ENCODE measurements around the gene COL26A1.

Gene COL26A1

GRCh38 chr7:101580596-101580995 is 217.9 kb downstream of the COL26A1 start:
- Histone ChIP-seq H3K4me3 (ENCODE audit: low read depth in 1 of 2, low read length in 2 of 2) (no peak overlapping the region), H3K9ac (ENCODE audit: low read depth in 1 of 2, low read length in 2 of 2) (no peak overlapping the region), H3K27me3 (ENCODE audit: control insufficient read depth in 1 of 2, insufficient read depth in 2 of 2, low read length in 2 of 2) (no peaks in the 10 kb centered on the region), H3K9me3 (ENCODE audit: control insufficient read depth in 1 of 2, low read length in 2 of 2) (peaks cover 8 to 9% of the 10 kb centered on the region in 2 donors), H3K4me1 (ENCODE audit: control insufficient read depth in 1 of 2, insufficient read depth in 2 of 2, low read length in 2 of 2) (no peaks in the 10 kb centered on the region), H3K27ac (ENCODE audit: low read depth, low read length) (no peak overlapping the region), H3K36me3 (ENCODE audit: control insufficient read depth in 1 of 2, insufficient read depth in 2 of 2, low read length in 2 of 2) (peaks cover 0 to 3% of the 10 kb centered on the region in 2 donors)

GRCh38 chr7:101581891-101582290 is 219.2 kb downstream of the COL26A1 start:
- no peak overlapping the region for H3K4me3 ChIP-seq (ENCODE audit: low read depth in 1 of 2, low read length in 2 of 2)
- peaks cover 5 to 9% of the 10 kb centered on the region in 2 donors for H3K9me3 ChIP-seq (ENCODE audit: control insufficient read depth in 1 of 2, low read length in 2 of 2)
- H3K36me3 ChIP-seq (ENCODE audit: control insufficient read depth in 1 of 2, insufficient read depth in 2 of 2, low read length in 2 of 2) = peaks cover 0 to 3% of the 10 kb centered on the region in 2 donors
- H3K27me3 ChIP-seq (ENCODE audit: control insufficient read depth in 1 of 2, insufficient read depth in 2 of 2, low read length in 2 of 2) = no peaks in the 10 kb centered on the region
- H3K9ac ChIP-seq (ENCODE audit: low read depth in 1 of 2, low read length in 2 of 2) = no peak overlapping the region
- H3K4me1 ChIP-seq (ENCODE audit: control insufficient read depth in 1 of 2, insufficient read depth in 2 of 2, low read length in 2 of 2) = peaks cover 8 to 11% of the 10 kb centered on the region in 2 donors
- H3K27ac ChIP-seq (ENCODE audit: low read depth, low read length) = no peak overlapping the region

GRCh38 chr7:101582971-101583370 is 220.3 kb downstream of the COL26A1 start:
- H3K4me1 ChIP-seq (ENCODE audit: control insufficient read depth in 1 of 2, insufficient read depth in 2 of 2, low read length in 2 of 2) = peaks cover 8 to 11% of the 10 kb centered on the region in 2 donors
- H3K9me3 ChIP-seq (ENCODE audit: control insufficient read depth in 1 of 2, low read length in 2 of 2) = peaks cover 4 to 9% of the 10 kb centered on the region in 2 donors
- no peak overlapping the region for H3K27ac ChIP-seq (ENCODE audit: low read depth, low read length)

GRCh38 chr7:101586078-101586905 is 223.6 kb downstream of the COL26A1 start:
- no peak overlapping the region for H3K27ac ChIP-seq (ENCODE audit: low read depth, low read length)
- H3K27me3 ChIP-seq (ENCODE audit: control insufficient read depth in 1 of 2, insufficient read depth in 2 of 2, low read length in 2 of 2) = no peaks in the 10 kb centered on the region
- peaks cover 4 to 9% of the 10 kb centered on the region in 2 donors for H3K9me3 ChIP-seq (ENCODE audit: control insufficient read depth in 1 of 2, low read length in 2 of 2)
- peaks cover 0 to 3% of the 10 kb centered on the region in 2 donors for H3K36me3 ChIP-seq (ENCODE audit: control insufficient read depth in 1 of 2, insufficient read depth in 2 of 2, low read length in 2 of 2)
- H3K4me1 ChIP-seq (ENCODE audit: control insufficient read depth in 1 of 2, insufficient read depth in 2 of 2, low read length in 2 of 2) = peaks cover 8 to 11% of the 10 kb centered on the region in 2 donors
- H3K4me3 ChIP-seq (ENCODE audit: low read depth in 1 of 2, low read length in 2 of 2) = no peak overlapping the region
- no peak overlapping the region for H3K9ac ChIP-seq (ENCODE audit: low read depth in 1 of 2, low read length in 2 of 2)

More at GRCh38 chr7:101582971-101583370, 220.3 kb downstream of the COL26A1 start:
- no peak overlapping the region for H3K4me3 ChIP-seq (ENCODE audit: low read depth in 1 of 2, low read length in 2 of 2)
- H3K27me3 ChIP-seq (ENCODE audit: control insufficient read depth in 1 of 2, insufficient read depth in 2 of 2, low read length in 2 of 2) = no peaks in the 10 kb centered on the region
- no peak overlapping the region for H3K9ac ChIP-seq (ENCODE audit: low read depth in 1 of 2, low read length in 2 of 2)
- peaks cover 0 to 3% of the 10 kb centered on the region in 2 donors for H3K36me3 ChIP-seq (ENCODE audit: control insufficient read depth in 1 of 2, insufficient read depth in 2 of 2, low read length in 2 of 2)

GRCh38 chr7:101586906-101587677 is 224.4 kb downstream of the COL26A1 start:
- H3K36me3 ChIP-seq (ENCODE audit: control insufficient read depth in 1 of 2, insufficient read depth in 2 of 2, low read length in 2 of 2) = peaks cover 0 to 3% of the 10 kb centered on the region in 2 donors
- no peak overlapping the region for H3K4me3 ChIP-seq (ENCODE audit: low read depth in 1 of 2, low read length in 2 of 2)
- peaks cover 4 to 9% of the 10 kb centered on the region in 2 donors for H3K9me3 ChIP-seq (ENCODE audit: control insufficient read depth in 1 of 2, low read length in 2 of 2)
- no peak overlapping the region for H3K27ac ChIP-seq (ENCODE audit: low read depth, low read length)
- H3K9ac ChIP-seq (ENCODE audit: low read depth in 1 of 2, low read length in 2 of 2) = no peak overlapping the region
- peaks cover 8 to 11% of the 10 kb centered on the region in 2 donors for H3K4me1 ChIP-seq (ENCODE audit: control insufficient read depth in 1 of 2, insufficient read depth in 2 of 2, low read length in 2 of 2)
- no peaks in the 10 kb centered on the region for H3K27me3 ChIP-seq (ENCODE audit: control insufficient read depth in 1 of 2, insufficient read depth in 2 of 2, low read length in 2 of 2)

GRCh38 chr7:101588131-101588935 is 225.7 kb downstream of the COL26A1 start:
- Histone ChIP-seq H3K9ac (ENCODE audit: low read depth in 1 of 2, low read length in 2 of 2) (no peak overlapping the region), H3K4me1 (ENCODE audit: control insufficient read depth in 1 of 2, insufficient read depth in 2 of 2, low read length in 2 of 2) (peaks cover 8 to 11% of the 10 kb centered on the region in 2 donors), H3K4me3 (ENCODE audit: low read depth in 1 of 2, low read length in 2 of 2) (no peak overlapping the region), H3K36me3 (ENCODE audit: control insufficient read depth in 1 of 2, insufficient read depth in 2 of 2, low read length in 2 of 2) (no peaks in the 10 kb centered on the region), H3K27ac (ENCODE audit: low read depth, low read length) (no peak overlapping the region), H3K27me3 (ENCODE audit: control insufficient read depth in 1 of 2, insufficient read depth in 2 of 2, low read length in 2 of 2) (no peaks in the 10 kb centered on the region), H3K9me3 (ENCODE audit: control insufficient read depth in 1 of 2, low read length in 2 of 2) (peaks cover 4 to 5% of the 10 kb centered on the region in 2 donors)

- Histone ChIP-seq H3K4me3 (ENCODE audit: low read depth in 1 of 2, low read length in 2 of 2) (no peak overlapping the region), H3K27ac (ENCODE audit: low read depth, low read length) (no peak overlapping the region), H3K36me3 (ENCODE audit: control insufficient read depth in 1 of 2, insufficient read depth in 2 of 2, low read length in 2 of 2) (no peaks in the 10 kb centered on the region), H3K4me1 (ENCODE audit: control insufficient read depth in 1 of 2, insufficient read depth in 2 of 2, low read length in 2 of 2) (peaks cover 8 to 11% of the 10 kb centered on the region in 2 donors), H3K27me3 (ENCODE audit: control insufficient read depth in 1 of 2, insufficient read depth in 2 of 2, low read length in 2 of 2) (no peaks in the 10 kb centered on the region), H3K9me3 (ENCODE audit: control insufficient read depth in 1 of 2, low read length in 2 of 2) (no peaks in the 10 kb centered on the region), H3K9ac (ENCODE audit: low read depth in 1 of 2, low read length in 2 of 2) (no peak overlapping the region)
These were observed 226.4 kb downstream of the COL26A1 start for GRCh38 chr7:101589052-101589451.

- H3K27ac ChIP-seq (ENCODE audit: low read depth, low read length) = no peak overlapping the region
- peaks cover 8 to 11% of the 10 kb centered on the region in 2 donors for H3K4me1 ChIP-seq (ENCODE audit: control insufficient read depth in 1 of 2, insufficient read depth in 2 of 2, low read length in 2 of 2)
- H3K36me3 ChIP-seq (ENCODE audit: control insufficient read depth in 1 of 2, insufficient read depth in 2 of 2, low read length in 2 of 2) = no peaks in the 10 kb centered on the region
- no peaks in the 10 kb centered on the region for H3K9me3 ChIP-seq (ENCODE audit: control insufficient read depth in 1 of 2, low read length in 2 of 2)
- no peak overlapping the region for H3K4me3 ChIP-seq (ENCODE audit: low read depth in 1 of 2, low read length in 2 of 2)
- no peaks in the 10 kb centered on the region for H3K27me3 ChIP-seq (ENCODE audit: control insufficient read depth in 1 of 2, insufficient read depth in 2 of 2, low read length in 2 of 2)
- no peak overlapping the region for H3K9ac ChIP-seq (ENCODE audit: low read depth in 1 of 2, low read length in 2 of 2)
These were observed 227.4 kb downstream of the COL26A1 start for GRCh38 chr7:101589976-101590662.

- peaks cover 8 to 10% of the 10 kb centered on the region in 2 donors for H3K4me1 ChIP-seq (ENCODE audit: control insufficient read depth in 1 of 2, insufficient read depth in 2 of 2, low read length in 2 of 2)
- H3K36me3 ChIP-seq (ENCODE audit: control insufficient read depth in 1 of 2, insufficient read depth in 2 of 2, low read length in 2 of 2) = no peaks in the 10 kb centered on the region
- H3K9me3 ChIP-seq (ENCODE audit: control insufficient read depth in 1 of 2, low read length in 2 of 2) = no peaks in the 10 kb centered on the region
- no peak overlapping the region for H3K4me3 ChIP-seq (ENCODE audit: low read depth in 1 of 2, low read length in 2 of 2)
- H3K9ac ChIP-seq (ENCODE audit: low read depth in 1 of 2, low read length in 2 of 2) = no peak overlapping the region
- no peak overlapping the region for H3K27ac ChIP-seq (ENCODE audit: low read depth, low read length)
- H3K27me3 ChIP-seq (ENCODE audit: control insufficient read depth in 1 of 2, insufficient read depth in 2 of 2, low read length in 2 of 2) = no peaks in the 10 kb centered on the region
These were observed 228.2 kb downstream of the COL26A1 start for GRCh38 chr7:101590663-101591435.
